AG09309 (cell line): ENCODE results near the gene EEF1G.

Source experiments
- DNase-seq: peaks from one replicate; pipeline ENCODE4 v3.0.0-alpha.2; 2010; ENCODE audit warnings: low read depth
- H3K4me3 ChIP-seq: 2 replicates; pipeline ENCODE4 v1.5.1; 2011; ENCODE audit warnings: mild to moderate bottlenecking, low read depth, low read length, moderate library complexity; ENCODE audit not compliant: control insufficient read depth
- CTCF ChIP-seq: IDR thresholded peaks from 2 replicates; pipeline ENCODE4 v1.5.1; 2011; ENCODE audit warnings: mild to moderate bottlenecking, low read depth, low read length, inconsistent platforms; ENCODE audit not compliant: insufficient read depth, control insufficient read depth; ENCODE audit errors: missing control alignments

The EEF1G gene

GRCh38 chr11:62542750-62543567 lies 30.7 kb downstream of the EEF1G start:
- peak; percentile 99 for TF ChIP-seq CTCF
- peak overlapping the region; percentile 98 for H3K4me3 ChIP-seq
- DNase-seq: no peak

- DNase-seq: no peak
- TF ChIP-seq CTCF: no peak
- peak overlapping the region; percentile 98 for H3K4me3 ChIP-seq
These were observed 31.5 kb downstream of the EEF1G start for GRCh38 chr11:62542111-62542745.

- no peak for TF ChIP-seq CTCF
- H3K4me3 ChIP-seq: peak overlapping the region; percentile 25
- DNase-seq: no peak
These were observed 32.6 kb downstream of the EEF1G start for GRCh38 chr11:62540804-62541701.

- TF ChIP-seq CTCF: no peak
- peak; percentile 74 for DNase-seq
These were observed 34.3 kb downstream of the EEF1G start for GRCh38 chr11:62539238-62539925.

GRCh38 chr11:62538470-62539237 lies 35.0 kb downstream of the EEF1G start:
- no peak for TF ChIP-seq CTCF
- H3K4me3 ChIP-seq: peak overlapping the region; percentile 24

More at GRCh38 chr11:62539238-62539925, 34.3 kb downstream of the EEF1G start:
- H3K4me3 ChIP-seq: peak overlapping the region; percentile 24

More at GRCh38 chr11:62538470-62539237, 35.0 kb downstream of the EEF1G start:
- no peak for DNase-seq
